Activated B cell treated with CpG ODN at 0.5 μM for 24 hours (primary cell): ENCODE results near the gene ATP8A2. TPM values are rescaled to one million over a fixed set of nuclear protein-coding genes. Genes with fewer than 3 reads are reported as not detected.

Source experiments
- ATAC-seq: fragments of 200-7000 bp; cut with Tn5 transposase; one replicate; pipeline ENCODE4 v1.10.0; 2021; ENCODE audit warnings: low read depth, mild to moderate bottlenecking, moderate library complexity
- CTCF ChIA-PET: fragments of 350-600 bp; sonication (Branson Sonifier 250); formaldehyde crosslinking; loops from one replicate; lab custom pipeline; 2021; ENCODE audit warnings: antibody characterized with exemption; lab: Charles Lee
- POLR2A ChIA-PET: fragments of 350-600 bp; sonication (Branson Sonifier 250); formaldehyde crosslinking; loops from one replicate; lab custom pipeline; 2021; ENCODE audit warnings: antibody characterized with exemption; lab: Charles Lee
- DNase-seq: peaks from one replicate; pipeline ENCODE4 v3.0.0; 2022
- H3K27ac Mint-ChIP-seq: one replicate; pipeline ENCODE4 v1.8.0; 2020; ENCODE audit warnings: mixed read lengths
- H3K27me3 Mint-ChIP-seq: one replicate; pipeline ENCODE4 v1.8.0; 2021; ENCODE audit warnings: mixed read lengths
- H3K36me3 Mint-ChIP-seq: one replicate; pipeline ENCODE4 v1.8.0; 2021; ENCODE audit warnings: low read depth, mixed read lengths
- H3K4me1 Mint-ChIP-seq: one replicate; pipeline ENCODE4 v1.8.0; 2021; ENCODE audit warnings: mixed read lengths
- H3K4me3 Mint-ChIP-seq: one replicate; pipeline ENCODE4 v1.8.0; 2020; ENCODE audit warnings: mild to moderate bottlenecking, mixed read lengths
- H3K9me3 Mint-ChIP-seq: one replicate; pipeline ENCODE4 v1.8.0; 2020; ENCODE audit warnings: mixed read lengths
- intact Hi-C: fragments of 100-400 bp; cut with micrococcal nuclease; formaldehyde crosslinking; loops from one replicate; pipeline ENCODE4 v1.15.1; 2024
- total RNA-seq: library from RNA; stranded (reverse); gene quantifications from 2 replicates; pipeline ENCODE4 v1.2.3, GENCODE V29; 2022
- TF ChIP-seq, protein P1 (sequence below): fragments of 200-600 bp; IDR thresholded peaks from one replicate; pipeline ENCODE4 v1.8.0; 2022; ENCODE audit warnings: antibody characterized with exemption, mild to moderate bottlenecking

ATP8A2 gene
- total RNA-seq, 1 donor from 2014 or later: not detected

DNA sequence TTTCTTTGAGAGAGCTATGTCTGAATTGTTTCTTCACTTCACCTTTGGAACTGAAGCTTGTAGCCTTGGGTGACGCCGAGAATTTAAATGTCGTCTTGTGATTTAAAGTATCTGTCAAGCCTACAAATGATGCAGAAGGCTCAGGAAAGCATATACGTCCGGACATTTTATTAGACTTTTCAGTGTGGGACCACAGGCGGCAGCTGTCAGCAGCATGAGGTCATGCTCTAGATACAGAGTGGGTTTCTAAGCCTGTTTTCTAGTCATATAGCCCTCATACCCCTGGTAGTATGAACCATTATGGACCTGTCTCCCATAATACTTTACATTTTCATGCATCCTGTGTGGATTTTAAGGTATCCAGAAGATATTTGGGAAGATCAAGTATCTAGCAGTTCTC is 212.3 kb downstream of the ATP8A2 start:
- POLR2A ChIA-PET: no interaction called here
- Mint-ChIP-seq H3K36me3 (no peaks in the 10 kb centered on the region), H3K4me1 (no peaks in the 10 kb centered on the region), H3K9me3 (no peaks in the 10 kb centered on the region), H3K27me3 (no peaks in the 10 kb centered on the region), H3K4me3 (no peak overlapping the region), H3K27ac (no peak overlapping the region)
- DNase-seq (no peak), ATAC-seq (no peak)
- CTCF ChIA-PET: interaction anchor here (2.0 kb wide), 1 partner anchor 10 kb away, joined by 5 read pairs; no protein-coding TSS in a partner anchor
- TF ChIP-seq, protein P1, sequence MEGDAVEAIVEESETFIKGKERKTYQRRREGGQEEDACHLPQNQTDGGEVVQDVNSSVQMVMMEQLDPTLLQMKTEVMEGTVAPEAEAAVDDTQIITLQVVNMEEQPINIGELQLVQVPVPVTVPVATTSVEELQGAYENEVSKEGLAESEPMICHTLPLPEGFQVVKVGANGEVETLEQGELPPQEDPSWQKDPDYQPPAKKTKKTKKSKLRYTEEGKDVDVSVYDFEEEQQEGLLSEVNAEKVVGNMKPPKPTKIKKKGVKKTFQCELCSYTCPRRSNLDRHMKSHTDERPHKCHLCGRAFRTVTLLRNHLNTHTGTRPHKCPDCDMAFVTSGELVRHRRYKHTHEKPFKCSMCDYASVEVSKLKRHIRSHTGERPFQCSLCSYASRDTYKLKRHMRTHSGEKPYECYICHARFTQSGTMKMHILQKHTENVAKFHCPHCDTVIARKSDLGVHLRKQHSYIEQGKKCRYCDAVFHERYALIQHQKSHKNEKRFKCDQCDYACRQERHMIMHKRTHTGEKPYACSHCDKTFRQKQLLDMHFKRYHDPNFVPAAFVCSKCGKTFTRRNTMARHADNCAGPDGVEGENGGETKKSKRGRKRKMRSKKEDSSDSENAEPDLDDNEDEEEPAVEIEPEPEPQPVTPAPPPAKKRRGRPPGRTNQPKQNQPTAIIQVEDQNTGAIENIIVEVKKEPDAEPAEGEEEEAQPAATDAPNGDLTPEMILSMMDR: no peak
- intact Hi-C loops: no loop called here

DNA sequence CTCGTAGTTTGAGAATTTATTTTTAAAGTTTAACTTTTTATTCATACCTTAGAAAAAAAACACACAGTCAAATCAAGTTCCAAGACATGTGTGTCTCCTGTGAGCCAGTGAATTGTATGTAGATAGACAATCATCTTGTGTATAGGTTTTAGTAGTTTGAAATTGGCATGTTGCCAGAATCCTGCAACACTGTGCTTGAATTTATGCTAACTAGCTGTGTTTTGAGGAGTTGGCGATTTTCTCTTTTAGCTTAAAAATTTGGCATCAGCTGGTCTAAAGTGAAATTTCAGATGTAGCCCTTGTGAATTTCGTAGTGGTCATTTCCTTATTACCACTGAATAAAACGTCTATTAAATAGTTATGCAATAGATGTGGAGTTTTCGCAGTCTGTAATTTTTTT is 213.2 kb downstream of the ATP8A2 start:
- H3K27me3 Mint-ChIP-seq: no peaks in the 10 kb centered on the region
- CTCF ChIA-PET: interaction anchor here (1.0 kb wide), 1 partner anchor 11 kb away, joined by 3 read pairs; no protein-coding TSS in a partner anchor
- H3K4me3 Mint-ChIP-seq: no peak overlapping the region
- POLR2A ChIA-PET: no interaction called here
- no peak overlapping the region for H3K27ac Mint-ChIP-seq
- no peak for DNase-seq
- no peaks in the 10 kb centered on the region for H3K36me3 Mint-ChIP-seq
- ATAC-seq: no peak
- H3K4me1 Mint-ChIP-seq: no peaks in the 10 kb centered on the region
- no peaks in the 10 kb centered on the region for H3K9me3 Mint-ChIP-seq
- TF ChIP-seq, protein P1: no peak
- intact Hi-C loops: no loop called here

DNA sequence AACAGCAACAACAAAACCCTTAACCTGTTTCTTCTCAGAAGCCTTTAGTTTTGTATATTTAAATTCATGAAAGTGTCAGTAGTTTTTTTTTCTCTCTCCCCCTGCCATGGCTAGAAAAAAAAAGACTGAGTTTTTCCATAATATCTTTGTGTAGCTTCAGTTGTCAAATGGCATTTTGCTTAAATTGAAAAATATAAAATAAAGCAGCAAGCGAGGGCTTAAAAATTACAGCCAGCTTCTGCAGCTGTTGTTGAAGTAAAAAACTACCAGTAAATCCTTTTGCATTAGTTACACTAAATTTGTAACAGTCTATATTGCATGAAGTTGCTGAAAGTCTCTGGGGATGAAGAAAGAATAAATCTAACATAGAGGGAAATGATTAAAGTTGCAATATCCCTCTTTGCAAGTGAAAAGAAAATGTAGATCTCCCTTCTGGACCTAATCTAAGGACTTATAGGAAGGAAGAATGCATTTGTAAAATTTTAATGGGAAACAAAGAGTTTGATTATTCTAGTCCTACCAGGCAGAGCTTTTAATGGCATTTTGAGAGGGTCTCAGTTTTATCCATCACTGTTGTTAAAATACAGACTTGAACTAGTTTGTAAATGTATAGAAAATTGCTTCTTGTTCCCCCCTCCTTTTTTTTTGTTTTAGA is 215.7 kb downstream of the ATP8A2 start:
- ATAC-seq: no peak

DNA sequence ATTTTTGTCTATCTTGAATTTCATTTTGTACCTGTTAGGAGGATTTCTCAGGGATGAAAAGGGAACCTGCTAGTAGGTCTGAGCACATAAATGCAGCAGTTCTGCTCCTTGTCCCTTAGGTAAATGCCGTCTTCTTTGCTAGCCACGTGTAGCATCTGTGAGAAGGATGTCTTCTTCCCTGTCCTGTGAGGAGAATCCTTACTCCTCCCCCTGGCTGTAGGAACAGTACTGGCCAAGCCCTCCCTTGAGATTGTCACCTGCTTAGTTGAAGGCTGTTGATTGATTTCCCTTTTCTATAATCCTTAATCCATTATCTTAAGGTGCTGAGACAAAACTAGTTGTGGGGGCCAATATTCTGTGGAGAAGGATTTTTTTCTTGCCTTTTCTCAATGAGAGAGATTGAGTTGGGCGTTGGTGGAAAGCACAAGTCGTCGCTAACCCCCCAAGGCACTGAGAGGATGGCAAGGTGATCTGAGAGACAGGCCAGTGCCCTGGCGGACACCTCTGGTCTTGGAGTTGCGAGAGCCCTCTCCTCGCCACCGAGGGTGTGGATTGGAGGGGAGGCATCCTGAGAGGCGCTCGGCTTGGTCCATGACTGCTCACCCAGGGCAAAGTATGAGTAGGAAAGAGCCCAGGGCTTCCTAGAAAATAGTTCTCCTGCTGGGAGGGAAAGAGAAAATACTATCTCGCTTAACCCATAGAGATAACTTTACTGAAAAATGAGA is 216.7 kb downstream of the ATP8A2 start:
- no peak for DNase-seq
- H3K36me3 Mint-ChIP-seq: no peaks in the 10 kb centered on the region
- H3K27ac Mint-ChIP-seq: no peak overlapping the region
- no peak for ATAC-seq
- TF ChIP-seq, protein P1: no peak
- CTCF ChIA-PET: no interaction called here
- intact Hi-C loops: no loop called here
- no peaks in the 10 kb centered on the region for H3K4me1 Mint-ChIP-seq
- no peak overlapping the region for H3K4me3 Mint-ChIP-seq
- POLR2A ChIA-PET: no interaction called here
- H3K9me3 Mint-ChIP-seq: peaks cover 2% of the 10 kb centered on the region
- peaks cover 3% of the 10 kb centered on the region for H3K27me3 Mint-ChIP-seq

More for the DNA sequence above, 215.7 kb downstream of the ATP8A2 start:
- DNase-seq: no peak
- Mint-ChIP-seq H3K27ac (no peak overlapping the region), H3K9me3 (no peaks in the 10 kb centered on the region), H3K36me3 (no peaks in the 10 kb centered on the region), H3K4me1 (no peaks in the 10 kb centered on the region), H3K27me3 (peaks cover 2% of the 10 kb centered on the region), H3K4me3 (no peak overlapping the region)
- ChIA-PET POLR2A (no interaction called here), CTCF (no interaction called here)
- TF ChIP-seq, protein P1: no peak
- intact Hi-C loops: no loop called here

DNA sequence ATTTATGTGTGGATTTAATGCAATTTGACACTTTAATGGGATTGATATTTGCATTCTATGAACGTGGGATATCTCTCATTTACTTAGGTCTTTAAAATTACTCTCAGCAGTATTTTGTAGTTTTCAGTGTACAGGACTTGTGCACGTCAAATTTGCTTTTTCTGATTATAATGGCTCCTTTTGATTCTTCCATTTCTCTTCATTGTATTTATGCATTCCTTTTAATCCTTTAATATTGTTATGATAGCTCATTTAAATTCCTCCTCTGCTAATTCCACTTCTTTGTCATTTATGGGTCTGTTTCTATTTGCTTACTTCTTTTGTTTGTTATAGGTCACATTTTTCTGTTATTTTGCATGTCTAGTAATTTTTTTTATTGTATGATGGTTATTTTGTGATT is 226.6 kb downstream of the ATP8A2 start:
- ChIA-PET CTCF (no interaction called here), POLR2A (no interaction called here)
- Mint-ChIP-seq H3K9me3 (no peaks in the 10 kb centered on the region), H3K27ac (no peak overlapping the region), H3K27me3 (peaks cover 15% of the 10 kb centered on the region), H3K36me3 (no peaks in the 10 kb centered on the region), H3K4me3 (no peak overlapping the region), H3K4me1 (no peaks in the 10 kb centered on the region)
- ATAC-seq (no peak), DNase-seq (no peak)
- intact Hi-C loops: no loop called here
- TF ChIP-seq, protein P1: no peak
